HG03571 (cell line): ENCODE results near the gene PHF13.
"Not testable (repeated sequence)": the region's sequence is repeated elsewhere in the genome, so short reads cannot be mapped to it uniquely, and the experiment has no call there.

Experiments used
- ATAC-seq: cut with Tn5 transposase; IDR thresholded peaks from one replicate; pipeline ENCODE4 v1.9.1; 2021; ENCODE audit not compliant: unreplicated experiment

Gene PHF13

GRCh38 chr1:6586404-6586816 is 27.1 kb upstream of the PHF13 start:
- no peak for ATAC-seq

GRCh38 chr1:6587261-6588005 is 26.1 kb upstream of the PHF13 start:
- no peak for ATAC-seq

- no peak for ATAC-seq
These were observed 25.2 kb upstream of the PHF13 start for GRCh38 chr1:6588128-6588892.

GRCh38 chr1:6588893-6589520 is 24.5 kb upstream of the PHF13 start:
- ATAC-seq, result no peak

GRCh38 chr1:6590046-6590445 is 23.5 kb upstream of the PHF13 start:
- no peak for ATAC-seq

GRCh38 chr1:6591222-6591621 is 22.3 kb upstream of the PHF13 start:
- no peak for ATAC-seq

- no peak for ATAC-seq
These were observed 21.9 kb upstream of the PHF13 start for GRCh38 chr1:6591644-6592043.

GRCh38 chr1:6592441-6592840 is 21.1 kb upstream of the PHF13 start:
- no peak for ATAC-seq

GRCh38 chr1:6592865-6593593 is 20.5 kb upstream of the PHF13 start:
- ATAC-seq, result no peak

GRCh38 chr1:6593810-6594209 is 19.7 kb upstream of the PHF13 start:
- no peak for ATAC-seq

- no peak for ATAC-seq
These were observed 18.4 kb upstream of the PHF13 start for GRCh38 chr1:6594977-6595740.

- no peak for ATAC-seq
These were observed 17.2 kb upstream of the PHF13 start for GRCh38 chr1:6596351-6596750.

- no peak for ATAC-seq
These were observed 16.4 kb upstream of the PHF13 start for GRCh38 chr1:6596886-6597776.

GRCh38 chr1:6597777-6598131 is 15.8 kb upstream of the PHF13 start:
- no peak for ATAC-seq

GRCh38 chr1:6599141-6599975 is 14.2 kb upstream of the PHF13 start:
- no peak for ATAC-seq

GRCh38 chr1:6599991-6600390 is 13.5 kb upstream of the PHF13 start:
- ATAC-seq, result not testable (repeated sequence)

GRCh38 chr1:6600410-6601048 is 13.0 kb upstream of the PHF13 start:
- ATAC-seq, result no peak
